Parathyroid adenoma (tissue), 2 donors: ENCODE results near the gene SLC13A1.

Source experiments
- H2AFZ ChIP-seq: fragments of 300-600 bp; sonication (generic); one replicate; pipeline ENCODE4 v1.7.0; 2017; ENCODE audit warnings: antibody characterized with exemption, mild to moderate bottlenecking
- H3K27ac ChIP-seq: fragments of 300-600 bp; sonication (generic); one replicate; pipeline ENCODE4 v1.7.0; 2017
- H3K27me3 ChIP-seq: fragments of 300-600 bp; sonication (generic); one replicate; pipeline ENCODE4 v1.7.0; 2017; ENCODE audit warnings: low read length; ENCODE audit not compliant: control insufficient read depth, insufficient read depth
- H3K36me3 ChIP-seq: fragments of 300-600 bp; sonication (generic); one replicate; pipeline ENCODE4 v1.7.0; 2017; ENCODE audit warnings: low read length; ENCODE audit not compliant: control insufficient read depth, insufficient read depth
- H3K4me1 ChIP-seq: fragments of 300-600 bp; sonication (generic); one replicate; pipeline ENCODE4 v1.7.0; 2017; ENCODE audit warnings: control low read depth
- H3K4me2 ChIP-seq: fragments of 300-600 bp; sonication (generic); one replicate; pipeline ENCODE4 v1.7.0; 2017; ENCODE audit warnings: low read length
- H3K4me3 ChIP-seq: fragments of 300-600 bp; sonication (generic); one replicate; pipeline ENCODE4 v1.7.0; 2017; ENCODE audit warnings: low read depth, low read length
- H3K79me2 ChIP-seq: fragments of 300-600 bp; sonication (generic); one replicate; pipeline ENCODE4 v1.7.0; 2017; ENCODE audit warnings: control low read depth
- H3K9ac ChIP-seq: fragments of 300-600 bp; sonication (generic); one replicate; pipeline ENCODE4 v1.7.0; 2017; ENCODE audit warnings: mild to moderate bottlenecking
- H3K9me3 ChIP-seq: fragments of 300-600 bp; sonication (generic); one replicate; pipeline ENCODE4 v1.7.0; 2017; ENCODE audit warnings: low read length; ENCODE audit not compliant: control insufficient read depth
- TF ChIP-seq, protein P1 (sequence below): fragments of 300-600 bp; sonication (generic); IDR thresholded peaks from one replicate; pipeline ENCODE4 v1.7.0; 2017; ENCODE audit warnings: antibody characterized with exemption, mild to moderate bottlenecking
- donor health status: primary hyperparathyroidism.

The SLC13A1 gene

DNA sequence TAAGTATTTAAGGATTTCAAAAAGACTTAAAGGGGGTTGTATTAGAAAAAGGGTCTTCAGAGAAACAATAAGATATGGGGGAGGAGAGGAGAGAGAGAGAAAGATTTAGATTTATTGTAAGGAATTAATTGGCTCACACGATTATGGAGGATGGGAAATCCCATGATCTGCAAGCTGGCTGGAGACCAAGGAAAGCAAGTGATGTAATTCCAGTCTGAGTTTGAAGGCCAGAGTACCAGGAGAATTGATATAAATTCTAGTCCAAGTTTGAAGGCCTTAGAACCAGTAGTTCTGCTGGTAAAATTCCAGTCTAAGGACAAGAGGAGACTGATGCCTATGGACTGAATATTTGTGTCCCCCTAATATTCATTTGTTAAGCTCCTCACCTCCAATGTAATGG, 20.6 kb upstream of the SLC13A1 start:
- H3K27me3 ChIP-seq: no peaks in the 10 kb centered on the region
- no peaks in the 10 kb centered on the region for H3K4me1 ChIP-seq
- H2AFZ ChIP-seq: no peak overlapping the region
- H3K4me2 ChIP-seq: no peak overlapping the region
- TF ChIP-seq, protein P1, sequence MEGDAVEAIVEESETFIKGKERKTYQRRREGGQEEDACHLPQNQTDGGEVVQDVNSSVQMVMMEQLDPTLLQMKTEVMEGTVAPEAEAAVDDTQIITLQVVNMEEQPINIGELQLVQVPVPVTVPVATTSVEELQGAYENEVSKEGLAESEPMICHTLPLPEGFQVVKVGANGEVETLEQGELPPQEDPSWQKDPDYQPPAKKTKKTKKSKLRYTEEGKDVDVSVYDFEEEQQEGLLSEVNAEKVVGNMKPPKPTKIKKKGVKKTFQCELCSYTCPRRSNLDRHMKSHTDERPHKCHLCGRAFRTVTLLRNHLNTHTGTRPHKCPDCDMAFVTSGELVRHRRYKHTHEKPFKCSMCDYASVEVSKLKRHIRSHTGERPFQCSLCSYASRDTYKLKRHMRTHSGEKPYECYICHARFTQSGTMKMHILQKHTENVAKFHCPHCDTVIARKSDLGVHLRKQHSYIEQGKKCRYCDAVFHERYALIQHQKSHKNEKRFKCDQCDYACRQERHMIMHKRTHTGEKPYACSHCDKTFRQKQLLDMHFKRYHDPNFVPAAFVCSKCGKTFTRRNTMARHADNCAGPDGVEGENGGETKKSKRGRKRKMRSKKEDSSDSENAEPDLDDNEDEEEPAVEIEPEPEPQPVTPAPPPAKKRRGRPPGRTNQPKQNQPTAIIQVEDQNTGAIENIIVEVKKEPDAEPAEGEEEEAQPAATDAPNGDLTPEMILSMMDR: no peak
- no peaks in the 10 kb centered on the region for H3K79me2 ChIP-seq
- H3K9me3 ChIP-seq: peaks cover 2% of the 10 kb centered on the region
- H3K27ac ChIP-seq: no peak overlapping the region
- no peak overlapping the region for H3K4me3 ChIP-seq
- no peaks in the 10 kb centered on the region for H3K36me3 ChIP-seq
- H3K9ac ChIP-seq: no peak overlapping the region

DNA sequence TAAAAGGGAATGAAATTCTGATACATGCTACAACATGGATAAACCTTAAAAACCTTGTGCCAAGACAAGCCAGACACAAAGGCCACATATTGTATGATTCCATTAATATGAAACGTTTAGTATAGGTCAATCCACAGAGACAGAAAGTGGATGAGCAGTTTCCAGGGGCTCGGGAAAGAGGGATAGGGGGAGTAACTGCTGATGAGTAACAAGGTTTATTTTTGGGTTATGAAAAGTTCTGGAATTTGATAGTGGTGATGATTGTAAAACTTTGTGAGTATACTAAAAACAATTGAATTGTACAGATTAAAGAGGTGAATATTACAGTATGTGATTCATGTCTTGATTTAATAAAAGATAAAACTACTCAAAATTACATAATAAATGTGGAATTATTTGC, 19.1 kb upstream of the SLC13A1 start:
- TF ChIP-seq, protein P1: no peak
- Histone ChIP-seq H2AFZ (no peak overlapping the region), H3K4me1 (no peaks in the 10 kb centered on the region), H3K27ac (no peak overlapping the region), H3K9me3 (peaks cover 2% of the 10 kb centered on the region), H3K27me3 (no peaks in the 10 kb centered on the region), H3K79me2 (no peaks in the 10 kb centered on the region), H3K36me3 (no peaks in the 10 kb centered on the region), H3K4me2 (no peak overlapping the region), H3K4me3 (no peak overlapping the region), H3K9ac (no peak overlapping the region)

DNA sequence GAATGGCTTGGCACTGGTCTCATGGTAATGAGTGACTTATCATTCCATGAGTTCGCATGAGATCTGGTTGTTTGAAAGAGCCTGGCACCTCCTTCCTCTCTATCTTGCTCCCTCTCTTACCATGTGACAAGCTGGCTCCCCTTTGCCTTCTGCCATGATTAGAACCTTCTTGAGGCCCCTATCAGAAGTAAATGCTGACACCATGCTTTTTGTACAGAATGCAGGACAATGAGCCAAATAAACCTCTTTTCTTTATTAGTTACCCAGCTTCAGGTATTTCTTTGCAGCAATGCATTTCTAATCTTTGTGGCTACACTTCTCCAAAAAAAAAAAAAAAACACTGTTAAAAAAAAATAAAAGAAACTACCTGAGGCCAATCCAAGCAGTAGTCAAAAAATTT, 17.1 kb upstream of the SLC13A1 start:
- Histone ChIP-seq H3K4me3 (no peak overlapping the region), H3K4me1 (no peaks in the 10 kb centered on the region), H3K36me3 (no peaks in the 10 kb centered on the region), H3K9ac (no peak overlapping the region), H3K9me3 (peaks cover 2% of the 10 kb centered on the region), H3K27ac (no peak overlapping the region), H3K4me2 (no peak overlapping the region), H3K79me2 (no peaks in the 10 kb centered on the region), H2AFZ (no peak overlapping the region), H3K27me3 (no peaks in the 10 kb centered on the region)
- TF ChIP-seq, protein P1: no peak

DNA sequence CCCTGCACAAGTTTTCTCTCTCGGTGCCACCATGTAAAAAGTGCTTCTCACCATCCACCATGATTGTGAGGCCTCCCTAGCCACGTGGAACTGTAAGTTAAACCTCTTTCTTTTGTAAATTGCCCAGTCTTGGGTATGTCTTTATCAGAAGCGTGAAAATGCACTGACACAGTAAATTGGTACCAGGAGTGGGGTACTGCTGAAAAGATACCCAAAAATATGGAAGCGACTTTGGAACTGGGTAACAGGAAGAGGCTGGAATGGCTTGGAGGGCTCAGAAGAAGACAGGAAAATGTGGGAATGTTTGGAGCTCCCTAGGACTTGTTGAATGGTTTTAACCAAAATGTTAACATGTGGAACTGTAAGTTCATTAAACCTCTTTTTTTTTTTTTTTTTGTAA, 15.6 kb upstream of the SLC13A1 start:
- no peak overlapping the region for H3K4me2 ChIP-seq

DNA sequence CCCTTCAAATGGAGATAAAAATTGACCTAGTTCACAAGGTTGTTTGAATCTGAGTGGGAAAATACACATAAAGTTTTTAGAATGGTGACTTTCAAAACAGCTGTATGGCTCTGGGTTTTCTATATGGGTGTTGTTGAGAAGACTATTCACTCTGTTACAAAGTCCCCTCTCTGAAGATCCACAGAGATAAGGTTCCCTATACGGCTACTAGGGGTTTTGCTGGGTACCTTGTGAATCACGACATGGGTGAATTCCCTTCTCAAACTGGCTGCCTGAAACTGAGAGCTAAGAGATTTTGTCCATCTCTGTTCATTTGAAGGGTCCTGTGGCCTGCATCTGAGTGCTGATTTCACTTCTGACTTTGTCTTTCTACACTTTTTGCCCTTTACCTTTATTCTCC, 11.8 kb upstream of the SLC13A1 start:
- TF ChIP-seq, protein P1: no peak
- H3K4me1 ChIP-seq: no peaks in the 10 kb centered on the region
- H2AFZ ChIP-seq: peak overlapping the region; percentile 28
- no peaks in the 10 kb centered on the region for H3K9me3 ChIP-seq
- no peaks in the 10 kb centered on the region for H3K27me3 ChIP-seq
- H3K4me3 ChIP-seq: no peak overlapping the region
- H3K27ac ChIP-seq: no peak overlapping the region
- no peak overlapping the region for H3K4me2 ChIP-seq
- no peaks in the 10 kb centered on the region for H3K79me2 ChIP-seq
- no peak overlapping the region for H3K9ac ChIP-seq
- H3K36me3 ChIP-seq: no peaks in the 10 kb centered on the region

More for the DNA sequence above, 15.6 kb upstream of the SLC13A1 start:
- no peaks in the 10 kb centered on the region for H3K36me3 ChIP-seq
- no peak overlapping the region for H3K4me3 ChIP-seq
- H2AFZ ChIP-seq: no peak overlapping the region
- H3K9me3 ChIP-seq: peaks cover 2% of the 10 kb centered on the region
- no peaks in the 10 kb centered on the region for H3K27me3 ChIP-seq
- H3K4me1 ChIP-seq: no peaks in the 10 kb centered on the region
- H3K79me2 ChIP-seq: no peaks in the 10 kb centered on the region
- H3K27ac ChIP-seq: no peak overlapping the region
- TF ChIP-seq, protein P1: no peak
- no peak overlapping the region for H3K9ac ChIP-seq
